Endodermal cell (in vitro differentiated cells): ENCODE data around the gene CEND1. TPM values are rescaled to one million over a fixed set of nuclear protein-coding genes. Genes with fewer than 3 reads are reported as not detected.

Experiments
- DNase-seq: peaks from one replicate; pipeline ENCODE4 v3.0.0-alpha.2; 2017
- H3K27ac ChIP-seq: 2 replicates; pipeline ENCODE4 v1.5.1; 2013; ENCODE audit warnings: mild to moderate bottlenecking, low read depth, low read length, moderate library complexity
- H3K27me3 ChIP-seq: 2 replicates; pipeline ENCODE4 v1.6.1; 2013; ENCODE audit warnings: mild to moderate bottlenecking, low read length, moderate library complexity; ENCODE audit not compliant: insufficient read depth, control insufficient read depth, poor library complexity, severe bottlenecking
- H3K36me3 ChIP-seq: 2 replicates; pipeline ENCODE4 v1.7.0; 2013; ENCODE audit warnings: mild to moderate bottlenecking, low read length, moderate library complexity; ENCODE audit not compliant: control insufficient read depth, insufficient read depth
- H3K4me1 ChIP-seq: one replicate; pipeline ENCODE4 v1.7.0; 2013; ENCODE audit warnings: low read length; ENCODE audit not compliant: control insufficient read depth, insufficient read depth
- H3K4me3 ChIP-seq: 2 replicates; pipeline ENCODE4 v1.5.1; 2013; ENCODE audit warnings: mild to moderate bottlenecking, low read length, moderate library complexity
- H3K9ac ChIP-seq: 2 replicates; pipeline ENCODE4 v1.6.1; 2013; ENCODE audit warnings: mild to moderate bottlenecking, low read length, moderate library complexity; ENCODE audit not compliant: poor library complexity, severe bottlenecking; ENCODE audit errors: extremely low read depth
- H3K9me3 ChIP-seq: 2 replicates; pipeline ENCODE4 v1.6.1; 2013; ENCODE audit warnings: mild to moderate bottlenecking, low read length, moderate library complexity; ENCODE audit not compliant: control insufficient read depth
- H3K27ac Mint-ChIP-seq: 2 replicates; pipeline ENCODE4 v1.8.0; 2020; ENCODE audit warnings: mixed read lengths
- H3K27me3 Mint-ChIP-seq: 2 replicates; pipeline ENCODE4 v1.8.0; 2021; ENCODE audit warnings: mild to moderate bottlenecking, mixed read lengths; ENCODE audit not compliant: insufficient read depth
- H3K36me3 Mint-ChIP-seq: 2 replicates; pipeline ENCODE4 v1.8.0; 2020; ENCODE audit warnings: low read depth, mixed read lengths
- H3K4me1 Mint-ChIP-seq: 2 replicates; pipeline ENCODE4 v1.8.0; 2020; ENCODE audit warnings: mixed read lengths
- H3K4me3 Mint-ChIP-seq: 2 replicates; pipeline ENCODE4 v1.8.0; 2020; ENCODE audit warnings: mild to moderate bottlenecking, moderate library complexity, mixed read lengths
- H3K9me3 Mint-ChIP-seq: 2 replicates; pipeline ENCODE4 v1.8.0; 2020; ENCODE audit warnings: mild to moderate bottlenecking, mixed read lengths
- WGBS, 2 experiments: methylation state at CpG; one replicate each; pipeline versions ENCODE4 v1.1.5 to v1.1.7; 2013; ENCODE audit warnings: missing lambda C conversion rate in 2 of 2, mixed read lengths in 1 of 2; ENCODE audit not compliant: insufficient coverage in 1 of 2, insufficient read length in 1 of 2; 5-methylcytosine and 5-hydroxymethylcytosine counted together
- total RNA-seq, 2 donors: library from RNA; stranded (reverse); fragmentation: NEBNext Ultra II Directional in 1 of 2; extraction: Animal tissue kit (Norgen Biotek cat#: 25700) in 1 of 2; gene quantifications; 2 replicates in 1 of 2; 3 replicates in 1 of 2; pipeline ENCODE4 v1.2.1, GENCODE V29; 2021
- TF ChIP-seq, protein P1 (sequence below): fragments of 200-600 bp; sonication (generic); conservative IDR thresholded peaks from 2 replicates; pipeline ENCODE4 v1.5.0; 2021; ENCODE audit warnings: antibody characterized with exemption, mild to moderate bottlenecking

The CEND1 gene
- total RNA-seq, 2 donors from 2014 or later = not detected

DNA sequence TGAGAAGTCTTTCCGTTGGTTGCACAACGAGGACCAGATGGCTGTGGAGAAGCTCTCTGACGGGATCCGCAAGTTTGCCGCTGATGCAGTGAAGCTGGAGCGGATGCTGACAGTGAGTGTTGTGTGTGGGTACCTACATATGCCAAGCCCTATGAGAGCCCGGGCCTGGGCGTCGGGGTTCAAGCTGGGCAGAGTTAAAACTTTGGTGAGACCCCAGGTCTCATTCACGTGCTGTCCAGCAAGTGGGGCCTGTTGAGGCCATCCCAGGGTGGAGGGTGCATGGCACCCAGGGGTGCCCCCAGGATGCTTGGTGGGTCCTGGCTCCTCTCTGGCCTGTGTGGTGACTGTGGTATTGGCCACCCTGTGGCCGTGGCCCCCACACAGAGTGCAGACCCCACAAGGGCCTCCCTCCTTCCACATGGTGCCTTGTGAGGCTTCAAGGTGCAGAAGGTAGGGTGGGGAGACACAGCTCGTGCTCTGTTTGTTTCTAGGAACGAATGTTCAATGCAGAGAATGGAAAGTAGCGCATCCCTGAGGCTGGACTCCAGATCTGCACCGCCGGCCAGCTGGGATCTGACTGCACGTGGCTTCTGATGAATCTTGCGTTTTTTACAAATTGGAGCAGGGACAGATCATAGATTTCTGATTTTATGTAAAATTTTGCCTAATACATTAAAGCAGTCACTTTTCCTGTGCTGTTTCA is 25.4 kb downstream of the CEND1 start:
- Histone ChIP-seq H3K27me3 (no peaks in the 10 kb centered on the region), H3K27ac (no peak overlapping the region), H3K36me3 (peaks cover 56% of the 10 kb centered on the region), H3K4me3 (no peak overlapping the region), H3K9me3 (no peaks in the 10 kb centered on the region), H3K9ac (no peak overlapping the region), H3K4me1 (no peaks in the 10 kb centered on the region)
- Mint-ChIP-seq H3K27me3 (no peaks in the 10 kb centered on the region), H3K36me3 (peaks cover 56% of the 10 kb centered on the region), H3K4me1 (no peaks in the 10 kb centered on the region), H3K4me3 (no peak overlapping the region), H3K9me3 (no peaks in the 10 kb centered on the region), H3K27ac (no peak overlapping the region)
- DNase-seq = no peak
- TF ChIP-seq, protein P1, sequence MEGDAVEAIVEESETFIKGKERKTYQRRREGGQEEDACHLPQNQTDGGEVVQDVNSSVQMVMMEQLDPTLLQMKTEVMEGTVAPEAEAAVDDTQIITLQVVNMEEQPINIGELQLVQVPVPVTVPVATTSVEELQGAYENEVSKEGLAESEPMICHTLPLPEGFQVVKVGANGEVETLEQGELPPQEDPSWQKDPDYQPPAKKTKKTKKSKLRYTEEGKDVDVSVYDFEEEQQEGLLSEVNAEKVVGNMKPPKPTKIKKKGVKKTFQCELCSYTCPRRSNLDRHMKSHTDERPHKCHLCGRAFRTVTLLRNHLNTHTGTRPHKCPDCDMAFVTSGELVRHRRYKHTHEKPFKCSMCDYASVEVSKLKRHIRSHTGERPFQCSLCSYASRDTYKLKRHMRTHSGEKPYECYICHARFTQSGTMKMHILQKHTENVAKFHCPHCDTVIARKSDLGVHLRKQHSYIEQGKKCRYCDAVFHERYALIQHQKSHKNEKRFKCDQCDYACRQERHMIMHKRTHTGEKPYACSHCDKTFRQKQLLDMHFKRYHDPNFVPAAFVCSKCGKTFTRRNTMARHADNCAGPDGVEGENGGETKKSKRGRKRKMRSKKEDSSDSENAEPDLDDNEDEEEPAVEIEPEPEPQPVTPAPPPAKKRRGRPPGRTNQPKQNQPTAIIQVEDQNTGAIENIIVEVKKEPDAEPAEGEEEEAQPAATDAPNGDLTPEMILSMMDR = no peak
- 96% methylated on average over 15 to 18 of the region's 18 CpGs for WGBS, 2 experiments

DNA sequence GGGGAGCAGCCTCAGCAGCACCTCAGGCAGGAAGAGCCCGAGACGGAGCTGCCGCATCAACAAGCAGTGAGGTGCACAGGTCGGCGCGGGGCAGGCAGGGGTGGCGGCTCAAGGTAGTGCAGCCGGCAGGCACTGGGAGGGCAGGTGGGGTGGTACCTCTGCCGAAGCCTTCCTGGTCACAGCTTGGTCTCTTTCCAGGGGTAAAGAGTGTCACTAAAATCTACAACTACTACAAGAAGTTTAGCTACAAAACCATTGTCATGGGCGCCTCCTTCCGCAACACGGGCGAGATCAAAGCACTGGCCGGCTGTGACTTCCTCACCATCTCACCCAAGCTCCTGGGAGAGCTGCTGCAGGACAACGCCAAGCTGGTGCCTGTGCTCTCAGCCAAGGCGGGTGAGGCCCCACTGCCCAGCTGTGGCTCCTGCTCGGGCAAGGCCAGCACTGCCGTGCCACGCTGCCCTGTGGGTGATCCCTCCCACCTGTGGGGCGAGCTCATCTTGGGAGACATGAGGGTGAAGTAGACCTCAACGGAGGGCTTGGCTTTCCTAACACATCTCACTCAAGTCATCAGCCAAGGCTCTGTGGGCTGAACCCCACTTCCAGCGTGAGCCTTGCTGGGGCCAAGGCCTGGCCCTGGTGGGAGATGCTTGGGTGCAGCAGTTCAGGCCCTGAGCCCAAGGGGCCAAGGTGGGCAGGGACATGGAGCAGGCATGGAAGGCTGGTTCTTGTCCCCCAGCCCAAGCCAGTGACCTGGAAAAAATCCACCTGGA is 26.2 kb downstream of the CEND1 start:
- TF ChIP-seq, protein P1 = no peak
- peaks cover 53% of the 10 kb centered on the region for H3K36me3 Mint-ChIP-seq
- no peak overlapping the region for H3K9ac ChIP-seq
- WGBS, 2 experiments = 95 to 98% methylated on average over 11 to 22 of the region's 22 CpGs
- no peaks in the 10 kb centered on the region for H3K9me3 Mint-ChIP-seq
- no peaks in the 10 kb centered on the region for H3K4me1 Mint-ChIP-seq
- no peaks in the 10 kb centered on the region for H3K4me1 ChIP-seq
- no peaks in the 10 kb centered on the region for H3K27me3 ChIP-seq
- DNase-seq = no peak
- H3K4me3 Mint-ChIP-seq = no peak overlapping the region
- H3K36me3 ChIP-seq = peaks cover 61% of the 10 kb centered on the region
- H3K27me3 Mint-ChIP-seq = no peaks in the 10 kb centered on the region
- no peak overlapping the region for H3K4me3 ChIP-seq
- no peaks in the 10 kb centered on the region for H3K9me3 ChIP-seq
- H3K27ac Mint-ChIP-seq = peak overlapping the region; percentile 58
- no peak overlapping the region for H3K27ac ChIP-seq

DNA sequence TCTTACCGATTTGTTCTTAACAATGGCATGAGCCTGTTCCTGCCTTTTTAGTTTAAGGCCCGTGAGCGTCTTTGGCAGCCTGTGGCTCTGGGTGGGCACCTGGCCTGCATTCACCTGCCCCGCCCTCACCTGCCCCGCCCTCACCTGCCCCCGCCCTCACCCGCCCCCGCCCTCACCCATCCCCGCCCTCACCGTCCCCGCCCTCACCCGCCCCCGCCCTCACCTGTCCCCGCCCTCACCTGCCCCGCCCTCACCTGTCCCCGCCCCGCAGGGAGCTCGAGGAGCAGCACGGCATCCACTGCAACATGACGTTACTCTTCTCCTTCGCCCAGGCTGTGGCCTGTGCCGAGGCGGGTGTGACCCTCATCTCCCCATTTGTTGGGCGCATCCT is 26.8 kb downstream of the CEND1 start:
- TF ChIP-seq, protein P1 = no peak
- H3K36me3 Mint-ChIP-seq = peaks cover 58% of the 10 kb centered on the region
- peak overlapping the region; percentile 58 for H3K27ac Mint-ChIP-seq
- Histone ChIP-seq H3K27ac (no peak overlapping the region), H3K27me3 (no peaks in the 10 kb centered on the region), H3K4me1 (no peaks in the 10 kb centered on the region), H3K9me3 (no peaks in the 10 kb centered on the region), H3K36me3 (peaks cover 62% of the 10 kb centered on the region), H3K4me3 (no peak overlapping the region), H3K9ac (no peak overlapping the region)
- no peak overlapping the region for H3K4me3 Mint-ChIP-seq
- DNase-seq = peak; percentile 85
- no peaks in the 10 kb centered on the region for H3K27me3 Mint-ChIP-seq
- H3K4me1 Mint-ChIP-seq = no peaks in the 10 kb centered on the region
- no peaks in the 10 kb centered on the region for H3K9me3 Mint-ChIP-seq
- WGBS, 2 experiments = 73 to 83% methylated on average over 8 to 17 of the region's 24 CpGs
